CD4-positive, alpha-beta T cell treated with Interleukin-4 for 4 hours (primary cell): ENCODE results near the gene MED27.

Source experiments
- DNase-seq: peaks from one replicate; pipeline ENCODE4 v3.0.0-alpha.2; 2020

Gene MED27

DNA sequence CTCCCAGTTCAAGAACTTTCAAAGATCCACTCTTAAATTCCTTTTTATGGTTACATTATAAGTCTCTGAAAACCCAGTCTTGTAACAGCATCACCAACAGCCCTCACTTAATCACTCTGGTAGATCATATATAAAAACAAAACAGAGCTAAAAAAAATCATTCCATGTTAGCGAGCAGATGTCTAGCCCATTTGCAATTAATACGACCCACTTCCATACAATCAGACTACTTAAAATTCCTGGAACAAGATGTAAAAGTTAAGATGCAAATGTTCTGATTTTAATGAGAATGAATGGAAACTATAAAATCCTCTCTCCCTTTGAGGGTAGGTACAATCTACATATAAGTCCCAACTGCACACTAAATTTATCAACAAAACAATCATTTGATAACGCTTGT, 167.0 kb downstream of the MED27 start:
- no peak for DNase-seq

- DNase-seq = no peak
Observed at GRCh38 chr9:131912069-131912468, 167.6 kb downstream of the MED27 start.

GRCh38 chr9:131910572-131910971, 169.1 kb downstream of the MED27 start:
- DNase-seq = no peak

DNA sequence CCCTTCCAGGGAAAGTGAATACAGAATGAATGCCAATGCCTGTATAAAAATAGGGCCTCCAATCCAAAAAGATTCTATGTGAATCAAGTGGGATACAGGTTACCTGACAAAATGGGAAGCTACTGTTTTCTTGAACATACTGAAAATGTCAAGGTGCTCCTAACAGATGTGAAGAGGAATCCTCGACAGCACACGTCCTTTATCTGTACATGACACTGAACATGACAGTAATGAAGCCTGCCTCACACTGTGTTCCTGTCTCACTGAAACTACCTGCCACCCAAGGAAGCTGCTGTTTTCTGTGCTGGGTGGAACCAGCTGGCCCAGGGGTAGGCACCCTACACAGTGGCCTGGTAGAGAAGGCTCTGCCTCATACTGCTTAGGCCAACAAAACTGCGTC, 174.5 kb downstream of the MED27 start:
- DNase-seq = no peak

DNA sequence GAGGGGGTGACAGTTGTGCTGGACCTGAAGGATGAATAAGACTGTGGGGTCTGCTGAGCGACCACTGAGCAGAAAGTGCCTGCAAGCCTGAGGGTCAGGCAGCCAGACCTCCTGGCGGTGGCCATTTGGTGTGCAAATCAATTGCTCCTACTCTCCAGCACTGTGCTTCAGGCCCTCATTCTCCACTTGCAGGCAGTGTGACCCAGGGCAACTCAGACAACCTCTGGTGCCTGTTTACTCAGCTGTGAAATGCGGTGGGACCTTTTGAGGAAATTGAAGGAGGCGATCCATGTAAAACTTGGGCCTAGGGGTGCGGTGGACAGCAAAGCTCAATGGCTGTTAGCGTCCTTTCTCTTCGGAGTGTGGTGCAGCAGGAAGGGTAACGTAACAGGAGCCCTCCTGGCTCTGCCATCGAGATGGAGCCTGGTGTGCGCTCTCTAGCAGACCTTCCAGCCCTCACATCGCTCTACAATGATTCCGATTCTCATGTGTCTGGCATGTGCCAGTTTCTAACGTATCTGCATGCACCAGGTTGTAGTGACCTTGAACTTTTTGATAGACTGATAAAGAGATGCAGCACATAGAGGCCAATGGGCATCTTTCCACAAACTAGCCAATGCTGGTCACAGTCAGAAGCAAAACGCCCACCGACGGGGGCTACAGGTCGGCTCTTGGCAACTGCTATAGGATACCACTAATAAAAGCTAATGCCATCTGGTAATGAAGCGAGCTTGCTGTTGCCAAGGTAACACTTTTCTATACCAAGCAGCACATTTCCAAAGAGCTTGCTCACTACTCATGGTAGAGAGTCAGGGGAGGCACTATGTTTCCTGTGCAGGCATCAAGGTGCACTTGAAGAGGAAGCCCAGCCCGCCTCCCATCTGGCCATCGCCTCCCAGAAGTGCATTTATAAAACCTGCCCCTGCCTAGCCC, 180.1 kb downstream of the MED27 start:
- no peak for DNase-seq

GRCh38 chr9:131892902-131893500, 186.7 kb downstream of the MED27 start:
- DNase-seq = no peak

GRCh38 chr9:131892162-131892707, 187.4 kb downstream of the MED27 start:
- DNase-seq = no peak

DNA sequence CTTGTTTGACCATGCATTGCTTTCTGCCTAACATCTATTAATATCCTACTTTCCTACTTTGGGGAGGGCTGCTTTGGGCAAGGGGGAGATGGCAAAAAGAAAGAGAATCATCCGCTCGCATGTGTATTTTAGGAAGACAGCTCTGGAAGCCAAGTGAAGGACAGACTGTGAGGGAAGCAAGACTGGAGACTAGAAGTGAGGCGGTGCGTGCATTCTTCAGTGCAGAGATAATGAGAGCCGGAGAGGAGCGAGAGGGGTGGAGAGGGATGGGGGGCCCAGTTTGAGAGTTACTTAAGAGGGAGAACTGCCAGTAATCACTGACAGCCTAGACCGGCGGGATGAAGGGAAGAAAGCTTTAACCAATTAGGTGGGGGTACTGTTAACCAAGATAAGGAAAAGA, 188.1 kb downstream of the MED27 start:
- no peak for DNase-seq

- DNase-seq = no peak
Observed at GRCh38 chr9:131889437-131890251, 190.0 kb downstream of the MED27 start.

GRCh38 chr9:131888923-131889322, 190.7 kb downstream of the MED27 start:
- no peak for DNase-seq

- no peak for DNase-seq
Observed at GRCh38 chr9:131887680-131888079, 192.0 kb downstream of the MED27 start.

DNA sequence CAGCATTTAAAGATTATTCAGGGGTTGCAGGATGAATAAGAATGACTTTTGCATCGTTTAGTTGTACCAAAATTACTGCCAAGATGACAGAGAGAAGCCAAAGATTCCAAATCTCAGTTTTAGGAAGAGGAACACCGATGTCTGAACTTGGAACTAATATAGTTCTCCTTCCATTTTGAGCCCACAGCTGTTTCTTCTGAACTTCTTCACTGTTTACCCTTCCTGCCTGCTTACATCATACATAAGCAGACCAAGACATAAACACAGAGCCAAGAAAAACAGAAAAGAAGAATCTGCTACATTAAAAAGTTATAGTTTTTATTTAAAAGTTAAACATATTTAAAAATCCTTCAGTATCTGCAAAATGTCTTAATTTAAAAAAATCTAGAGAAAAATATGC, 192.8 kb downstream of the MED27 start:
- DNase-seq = no peak

DNA sequence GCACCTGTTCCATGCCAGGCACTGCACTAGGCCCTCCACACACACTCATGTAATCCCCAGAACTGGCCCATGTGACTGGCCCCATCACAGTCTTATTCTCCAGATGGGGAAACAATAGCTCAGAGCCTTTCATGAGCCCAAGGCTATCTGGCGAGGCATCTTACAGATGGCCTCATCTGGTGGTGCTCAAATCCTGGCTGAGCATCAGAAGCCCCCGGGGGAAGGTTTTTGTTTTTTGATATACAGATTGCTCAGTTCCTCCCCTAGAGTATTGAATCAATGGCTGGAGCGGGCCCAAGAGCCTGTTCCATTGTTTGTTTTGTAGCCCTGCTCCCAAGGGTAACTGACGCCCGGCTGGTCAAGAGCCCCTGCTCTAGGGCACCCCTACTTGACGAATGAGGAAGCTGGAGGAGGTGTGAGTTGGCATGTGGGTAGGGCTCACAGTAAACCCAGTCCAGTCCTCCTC, 194.5 kb downstream of the MED27 start:
- no peak for DNase-seq

DNA sequence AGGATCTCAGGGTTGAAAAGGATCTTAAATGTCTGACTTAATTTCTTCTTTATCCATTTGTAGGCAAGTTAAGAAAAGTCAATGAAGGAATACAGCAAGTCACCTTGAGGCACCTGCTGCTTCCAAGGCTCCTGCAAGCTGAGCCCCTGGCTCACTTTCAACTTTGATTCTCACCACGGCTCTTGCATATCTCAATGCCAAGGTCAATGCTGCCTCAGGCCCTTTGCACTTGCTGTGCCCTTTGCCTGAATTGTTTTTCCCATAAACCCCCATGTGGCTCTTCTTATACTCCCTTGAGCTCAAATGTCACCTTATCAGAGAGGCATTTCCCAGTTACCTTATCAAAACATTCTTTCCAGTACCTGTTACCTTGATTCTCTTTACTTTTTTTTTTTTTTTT, 195.4 kb downstream of the MED27 start:
- DNase-seq = no peak

- DNase-seq = no peak
Observed at GRCh38 chr9:131880833-131881583, 198.7 kb downstream of the MED27 start.

GRCh38 chr9:131879911-131880290, 199.8 kb downstream of the MED27 start:
- no peak for DNase-seq

- DNase-seq = no peak
Observed at GRCh38 chr9:131879181-131879910, 200.3 kb downstream of the MED27 start.

DNA sequence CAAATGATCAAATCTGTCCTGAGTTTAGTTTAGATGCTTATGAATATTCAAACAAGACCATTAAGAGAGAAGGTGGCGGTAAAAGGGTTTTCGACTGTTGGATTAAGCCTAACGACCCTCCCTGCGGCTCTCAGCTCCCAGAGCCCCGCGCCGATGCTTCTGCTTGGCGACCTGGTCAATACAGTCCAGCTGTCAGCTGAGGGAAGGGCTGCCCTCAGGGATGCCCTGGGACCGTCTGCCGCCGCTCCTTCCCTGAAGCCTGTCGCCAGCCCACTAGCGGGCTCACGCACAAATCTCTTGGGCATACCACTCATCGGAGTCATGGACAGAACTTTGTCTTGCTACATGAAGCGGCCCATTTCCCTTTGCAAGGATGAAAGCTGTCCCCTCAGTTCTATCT, 203.2 kb downstream of the MED27 start:
- no peak for DNase-seq

DNA sequence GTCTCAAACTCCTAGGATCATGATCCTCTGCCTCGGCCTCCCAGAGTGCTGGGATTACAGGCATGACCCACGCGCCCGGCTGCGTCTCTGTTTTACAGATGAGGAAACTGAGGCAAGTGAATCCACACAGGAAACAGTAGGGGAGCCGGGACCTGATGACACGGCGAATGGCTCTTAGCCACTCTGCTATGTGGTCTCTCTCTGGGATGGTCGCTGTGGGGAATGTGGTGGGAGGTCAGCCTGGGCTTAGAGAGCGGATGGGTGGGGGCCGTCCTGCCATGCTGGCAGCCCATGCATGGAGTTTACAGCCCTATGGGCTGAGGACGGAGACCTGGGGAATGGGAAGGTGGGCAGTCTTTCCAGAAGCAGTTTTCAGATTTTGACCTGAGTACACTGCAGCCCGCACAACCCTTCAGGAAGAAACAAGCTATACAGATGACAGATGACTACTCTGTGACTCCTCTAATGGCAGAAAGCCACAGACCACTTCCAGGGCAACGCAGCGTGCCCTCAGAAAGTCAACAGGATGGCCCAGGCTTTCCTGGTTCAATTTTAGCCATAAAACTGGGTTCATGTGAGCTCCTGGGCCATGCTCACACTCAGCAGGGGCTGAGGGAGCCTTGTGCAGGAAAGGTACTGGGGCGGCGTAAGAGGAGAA, 203.7 kb downstream of the MED27 start:
- DNase-seq = no peak

- no peak for DNase-seq
Observed at GRCh38 chr9:131874916-131875670, 204.6 kb downstream of the MED27 start.
